GM19468 (cell line): ENCODE measurements around the gene TROAP.
A peak's percentile ranks its signal among the peaks of the same experiment; 100 is the strongest.
"Not testable (repeated sequence)": the region's sequence is repeated elsewhere in the genome, so short reads cannot be mapped to it uniquely, and the experiment has no call there.

Experiments used
- ATAC-seq: cut with Tn5 transposase; IDR thresholded peaks from one replicate; pipeline ENCODE4 v1.9.1; 2021; ENCODE audit warnings: mild to moderate bottlenecking, moderate library complexity, moderate number of reproducible peaks; ENCODE audit not compliant: unreplicated experiment; ENCODE audit errors: extremely low read depth

TROAP gene

DNA sequence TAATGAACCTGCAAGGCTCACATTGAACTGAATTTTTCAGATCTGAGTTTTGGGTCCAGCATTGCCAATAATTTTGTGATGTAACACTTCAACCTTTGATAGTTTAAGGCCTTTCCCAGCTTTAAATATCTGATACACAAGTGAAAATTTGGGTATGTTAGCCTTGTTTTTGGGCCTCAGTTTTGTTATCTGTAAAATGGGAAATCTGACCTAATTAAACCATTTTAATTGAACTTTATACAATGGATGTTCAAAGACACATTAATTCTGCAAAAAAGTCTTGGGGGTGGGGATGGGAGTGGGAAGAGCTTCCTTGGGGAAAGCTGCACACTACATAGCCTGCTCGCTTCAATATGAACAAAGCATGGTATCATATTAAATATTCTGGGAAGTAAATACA is 39.0 kb downstream of the TROAP start:
- ATAC-seq: no peak

DNA sequence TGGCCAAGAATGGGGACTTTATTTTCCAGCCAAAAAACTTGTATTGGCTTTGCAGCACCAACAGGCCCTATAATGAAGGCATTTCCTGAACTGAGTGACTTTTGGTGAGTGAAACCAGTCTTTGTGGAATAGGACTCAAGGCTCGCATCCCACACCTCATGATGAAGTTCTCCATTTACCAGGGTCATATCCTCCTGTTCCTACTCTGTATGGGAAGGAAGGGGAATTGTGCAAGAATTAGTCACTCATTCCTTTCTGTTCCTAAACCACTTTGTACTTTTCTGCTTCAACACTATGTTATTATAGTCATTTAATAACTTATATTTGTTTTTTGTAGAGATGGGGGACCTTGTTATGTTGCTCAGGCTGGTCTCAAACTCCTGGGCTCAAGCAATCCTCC is 41.9 kb downstream of the TROAP start:
- no peak for ATAC-seq

DNA sequence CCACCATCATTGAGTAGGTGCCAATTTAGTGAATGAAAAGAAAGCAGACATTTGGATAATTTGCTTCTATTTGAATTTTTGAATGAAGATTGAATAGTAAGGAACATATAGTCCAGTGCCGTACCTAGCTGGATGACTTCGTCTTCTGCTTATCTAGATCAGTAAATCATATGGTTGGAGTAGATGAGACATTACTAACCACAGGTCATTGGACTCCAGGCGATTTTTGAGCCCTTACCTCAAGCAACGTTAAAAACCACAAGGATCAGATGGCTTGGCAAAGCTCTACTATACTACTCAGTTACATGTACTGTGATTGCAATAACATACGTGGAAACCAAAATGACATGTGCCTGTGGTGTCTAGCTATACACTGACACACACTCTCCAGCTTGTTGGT is 42.5 kb downstream of the TROAP start:
- ATAC-seq: no peak

DNA sequence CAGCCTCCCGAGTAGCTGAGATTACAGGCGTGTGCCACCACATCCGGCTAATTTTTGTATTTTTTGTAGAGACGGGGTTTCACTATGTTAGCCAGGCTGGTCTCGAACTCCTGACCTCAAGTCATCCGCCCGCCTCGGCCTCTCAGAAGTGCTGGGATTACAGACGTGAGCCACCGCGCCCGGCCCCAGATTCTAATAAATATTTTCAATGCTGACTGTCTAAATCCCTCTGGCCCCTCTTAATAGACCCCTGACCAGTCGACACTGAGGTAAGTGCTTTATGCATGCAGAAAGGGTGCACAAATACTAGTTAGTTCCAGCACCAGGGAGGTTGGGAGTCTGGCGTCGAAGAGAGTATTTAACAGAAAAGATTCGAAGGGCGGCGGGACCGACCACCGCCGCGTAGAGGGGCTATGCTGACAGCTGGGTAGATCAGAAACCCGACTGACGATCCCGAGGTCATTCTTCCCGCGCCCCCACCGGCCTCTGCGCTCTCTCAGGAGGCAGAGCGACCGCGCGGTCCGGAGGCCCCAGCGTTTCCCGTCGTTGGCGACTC is 43.1 kb downstream of the TROAP start:
- no peak for ATAC-seq

DNA sequence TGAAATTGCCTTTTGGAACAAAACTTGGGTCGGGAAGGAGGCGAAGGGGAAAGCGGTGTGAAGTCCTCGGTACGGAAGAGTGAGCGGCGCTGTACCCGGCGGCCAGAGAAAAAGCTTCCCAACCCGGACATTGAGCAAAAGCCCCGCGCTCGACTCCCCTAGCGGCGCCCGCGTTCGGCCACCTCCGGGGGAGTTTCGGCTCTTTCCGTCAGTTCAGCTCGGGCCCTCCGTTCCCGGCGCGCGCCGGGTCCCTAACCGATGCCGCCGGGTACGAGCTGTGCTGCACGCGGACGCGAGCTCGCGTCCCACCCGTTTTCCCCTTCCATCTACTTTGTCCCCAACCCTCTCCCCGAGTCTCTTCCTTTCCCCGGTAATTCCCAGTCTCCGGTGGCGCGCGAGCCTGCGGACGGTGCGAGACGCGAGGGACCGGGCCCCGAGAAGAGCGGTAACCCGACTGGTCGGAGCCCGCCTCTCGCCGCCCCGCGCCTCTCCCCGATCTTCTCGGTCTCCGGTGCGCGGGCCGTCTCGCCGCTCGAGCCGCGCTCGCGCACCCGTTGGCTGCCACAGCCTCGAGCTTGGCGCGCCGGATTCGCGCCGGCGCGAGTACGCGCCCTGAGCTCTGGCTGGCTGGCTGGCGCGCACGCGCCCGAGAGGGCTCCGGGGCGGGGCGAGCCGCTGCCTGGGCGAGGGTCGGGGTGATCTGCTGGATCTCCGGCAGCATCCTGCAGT is 43.8 kb downstream of the TROAP start:
- peak; percentile 43 for ATAC-seq

DNA sequence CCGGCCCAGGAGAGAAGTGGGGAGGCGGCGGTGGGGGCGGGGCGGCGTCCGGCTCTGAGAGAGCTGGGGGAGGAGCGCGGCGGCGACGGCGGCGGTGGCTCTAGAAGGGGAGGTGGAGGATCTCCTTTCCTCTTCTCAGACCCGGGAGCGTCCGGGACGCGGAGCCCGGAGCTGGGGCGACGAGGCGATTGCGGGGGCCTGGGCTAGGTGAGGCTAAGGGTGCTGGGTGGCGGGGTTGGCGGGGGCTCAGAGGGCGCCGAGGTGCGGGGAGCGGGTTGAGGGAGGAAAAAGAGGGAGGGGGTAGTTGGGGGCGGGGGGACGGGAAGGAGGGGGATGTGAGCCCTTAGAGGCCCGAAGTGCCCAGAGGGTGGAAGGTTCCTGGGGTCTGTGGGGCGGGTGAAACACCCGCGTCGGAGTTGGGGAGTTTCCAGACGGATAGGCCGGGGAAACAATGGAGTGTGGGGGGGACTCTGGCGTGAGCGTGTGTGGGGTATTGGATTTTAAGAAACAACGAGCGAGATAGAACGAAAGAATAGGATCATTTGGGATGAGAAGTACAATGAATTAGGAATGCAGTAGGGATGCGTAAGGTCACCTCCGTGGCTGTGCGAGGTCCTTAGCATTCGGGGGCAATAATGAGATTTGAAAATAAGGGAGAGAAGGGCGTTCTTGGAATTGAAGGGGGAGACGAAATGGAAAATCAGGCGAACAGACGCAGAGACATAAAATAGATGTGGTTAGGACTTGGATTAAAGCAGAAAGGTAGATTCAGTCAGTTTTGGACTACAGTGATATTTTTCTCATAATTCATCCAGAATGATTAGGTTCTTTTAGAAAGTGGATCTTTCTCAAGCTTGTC is 44.6 kb downstream of the TROAP start, which contains the start of gene SPATS2:
SPATS2 (plus strand) TSS at position 82 of the 859 bp plus-strand sequence. CDS start 93,551 bp downstream, outside the sequence.
- no peak for ATAC-seq

DNA sequence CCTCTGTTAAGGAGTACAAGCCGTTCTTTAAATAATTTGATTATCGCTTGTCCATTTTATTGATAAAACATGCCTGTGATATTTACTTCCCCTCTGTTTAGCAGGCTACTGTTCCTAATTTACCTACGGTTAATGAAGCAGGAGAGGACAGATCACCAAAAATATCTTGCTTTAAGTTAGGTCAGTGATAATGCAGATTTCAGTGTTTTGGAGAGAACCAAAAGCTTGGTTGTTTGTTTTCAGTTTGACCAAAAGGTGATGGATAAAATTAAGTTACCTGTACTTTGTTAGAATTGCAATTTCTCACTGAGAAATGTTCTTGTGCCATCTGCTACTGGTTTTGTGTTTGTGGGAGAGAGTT is 45.2 kb downstream of the TROAP start:
- ATAC-seq: no peak

DNA sequence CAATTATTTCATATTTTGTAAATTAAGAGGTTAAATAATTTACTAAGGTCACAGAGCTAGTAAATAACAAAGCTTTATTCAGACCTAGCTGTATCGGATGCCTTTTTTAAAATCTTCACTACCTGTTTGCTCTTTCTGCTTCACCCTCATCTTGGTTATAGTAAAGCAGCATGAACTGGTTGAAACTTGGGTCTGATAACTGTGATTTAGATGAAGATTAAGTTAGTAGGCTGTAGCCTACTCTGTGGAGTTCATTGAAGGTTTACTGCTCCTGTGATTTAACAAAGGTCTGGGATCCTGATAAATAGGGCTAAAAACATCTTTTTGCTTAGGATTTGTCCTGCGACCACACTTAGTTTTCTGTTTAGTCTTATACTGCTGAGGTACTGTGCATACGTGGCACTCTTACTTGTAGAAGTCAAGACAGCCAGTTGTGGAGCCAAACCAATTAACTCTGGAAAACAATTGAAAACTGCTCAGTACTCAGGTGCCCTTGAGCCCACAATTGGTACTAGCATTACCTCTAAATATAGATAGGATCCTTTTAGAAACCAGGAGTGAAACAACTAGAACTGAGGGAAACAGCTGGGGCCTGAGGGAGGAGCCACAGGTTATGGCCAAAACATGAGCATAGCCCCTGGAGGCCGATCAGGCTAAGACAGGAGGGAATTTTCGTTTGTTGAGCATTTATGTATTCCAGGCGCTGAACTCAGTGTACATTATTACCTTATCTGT is 46.5 kb downstream of the TROAP start:
- peak; percentile 20 for ATAC-seq

DNA sequence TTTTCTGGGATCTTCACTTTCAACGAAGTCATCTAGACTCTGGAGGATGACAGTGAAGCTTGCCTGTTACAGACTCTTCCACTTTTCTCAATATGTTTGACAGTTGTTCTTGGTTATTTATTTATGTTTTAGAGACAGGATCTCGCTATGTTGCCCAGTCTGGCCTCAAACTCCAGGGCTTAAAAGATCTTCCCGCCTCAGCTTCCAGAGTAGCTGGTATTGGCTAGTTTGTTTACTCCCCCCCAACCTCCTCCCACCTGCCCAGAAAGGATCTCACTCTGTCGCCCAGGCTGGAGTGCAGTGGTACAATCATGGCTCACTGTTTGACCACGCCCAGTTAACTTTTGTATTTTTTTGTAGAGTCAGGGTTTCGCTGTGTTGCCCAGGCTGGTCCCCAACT is 47.5 kb downstream of the TROAP start:
- no peak for ATAC-seq

DNA sequence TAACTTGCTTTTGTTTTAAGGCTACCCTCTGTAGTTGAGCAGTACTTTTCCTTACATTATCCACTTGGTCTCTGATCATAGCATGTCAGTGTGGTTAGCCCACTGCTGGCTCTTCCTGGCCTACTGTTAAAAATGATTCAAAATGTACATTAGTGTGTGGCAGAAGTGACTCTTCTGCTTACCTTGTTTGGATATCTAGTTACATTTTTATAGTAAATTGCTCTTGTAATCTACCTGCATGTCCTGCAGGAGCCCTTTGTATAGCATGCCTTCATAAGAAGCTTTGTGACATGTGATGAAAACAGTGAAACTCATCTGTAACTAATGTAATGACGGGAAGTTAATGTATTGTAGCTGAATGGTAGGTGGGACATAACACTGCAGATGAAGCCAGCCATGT is 52.4 kb downstream of the TROAP start:
- no peak for ATAC-seq

DNA sequence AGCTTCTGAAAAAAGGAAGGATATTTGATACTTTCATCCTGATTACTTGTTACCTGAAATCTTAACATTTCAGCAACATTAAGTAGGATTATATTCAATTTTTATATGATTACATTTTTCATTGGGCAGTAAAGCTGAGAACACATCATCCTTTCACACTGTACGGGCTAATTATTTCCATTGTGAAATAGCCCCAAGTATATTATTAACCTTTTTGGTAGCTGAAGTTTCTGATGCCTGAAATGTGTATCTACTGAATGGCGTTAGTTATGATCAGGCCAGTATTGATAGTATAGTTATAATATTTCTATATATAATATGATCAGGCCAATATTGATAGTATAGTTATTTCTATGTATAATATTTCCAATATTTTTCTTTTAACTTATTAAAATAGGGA is 54.3 kb downstream of the TROAP start:
- ATAC-seq: no peak

DNA sequence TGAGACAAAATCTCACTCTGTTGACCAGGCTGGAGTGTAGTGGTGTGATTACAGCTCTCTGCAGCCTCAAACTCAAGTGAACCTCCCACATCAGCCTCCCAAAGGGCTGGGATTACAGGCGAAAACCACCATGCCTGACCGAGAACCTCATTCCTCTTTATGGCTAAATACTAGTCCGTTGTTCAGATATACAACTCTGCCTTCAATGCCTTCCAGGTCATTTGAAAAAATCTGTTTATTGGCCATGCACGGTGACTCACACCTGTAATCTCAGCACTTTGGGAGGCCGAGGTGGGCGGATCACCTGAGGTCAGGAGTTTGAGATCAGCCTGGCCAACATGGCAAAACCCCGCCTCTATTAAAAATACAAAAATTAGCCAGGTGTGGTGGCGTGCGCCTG is 57.1 kb downstream of the TROAP start:
- not testable (repeated sequence) for ATAC-seq
